Cardiac fibroblast (primary cell): ENCODE results near the gene ZNF182.
"Not testable (repeated sequence)": the region's sequence is repeated elsewhere in the genome, so short reads cannot be mapped to it uniquely, and the experiment has no call there.

Source experiments
- DNase-seq, 2 donors: peaks; one replicate each; pipeline versions ENCODE4 v3.0.0 to v3.0.0-alpha.2; 2010; ENCODE audit warnings: low read depth in 2 of 2
- H3K4me3 ChIP-seq, 2 donors: replicated peaks in 1 of 2; 1 replicate in 1 of 2; 2 replicates in 1 of 2; pipeline ENCODE4 v1.5.1; 2011; ENCODE audit warnings: low read depth in 2 of 2, low read length in 2 of 2, mild to moderate bottlenecking in 2 of 2, moderate library complexity in 1 of 2
- CTCF ChIP-seq: IDR thresholded peaks from one replicate; pipeline ENCODE4 v1.5.1; 2011; ENCODE audit warnings: low read depth, mild to moderate bottlenecking, low read length, inconsistent platforms

ZNF182 gene

GRCh38 chrX:48003758-48004457 lies at the start of gene ZNF182:
Gene ZNF182, minus strand, starts transcription at chrX:48003989. Its CDS starts 1,380 bp downstream, at chrX:48002609.
- no peak for TF ChIP-seq CTCF
- peak; percentile 87 to 92 for DNase-seq

GRCh38 chrX:48046846-48047245 lies 43.1 kb upstream of the ZNF182 start:
- no peak overlapping the region for H3K4me3 ChIP-seq
- DNase-seq, result no peak
- no peak for TF ChIP-seq CTCF

More at GRCh38 chrX:48003758-48004457, at the start of gene ZNF182:
- peak within 1 kb of the TSS; percentile 63 to 68 for H3K4me3 ChIP-seq

GRCh38 chrX:48045410-48046311 lies 41.9 kb upstream of the ZNF182 start:
- no peak for TF ChIP-seq CTCF
- peak; percentile 68 to 95 for DNase-seq
- no peak overlapping the region for H3K4me3 ChIP-seq

- H3K4me3 ChIP-seq, result no peak overlapping the region
- TF ChIP-seq CTCF, result no peak
- DNase-seq, result peak in 1 of 2 donors; percentile 25
Measured at GRCh38 chrX:48043056-48043455, 39.3 kb upstream of the ZNF182 start.

- no peak overlapping the region for H3K4me3 ChIP-seq
- TF ChIP-seq CTCF, result no peak
- peak in 1 of 2 donors; percentile 75 for DNase-seq
Measured at GRCh38 chrX:48035891-48036290, 32.1 kb upstream of the ZNF182 start.

- not testable (repeated sequence) for H3K4me3 ChIP-seq, DNase-seq
Measured at GRCh38 chrX:48030641-48031173, 26.9 kb upstream of the ZNF182 start.

- no peak for DNase-seq
- TF ChIP-seq CTCF, result no peak
- H3K4me3 ChIP-seq, result no peak overlapping the region
Measured at GRCh38 chrX:48030237-48030636, 26.4 kb upstream of the ZNF182 start.
